Esophagus muscularis mucosa (tissue), 3 donors: Measurements from ENCODE around the gene UBN2.

ENCODE experiments used
- CTCF ChIP-seq, 3 experiments: fragments of 200-600 bp in 2 of 3; fragments of 450-650 bp in 1 of 3; sonication (generic) in 2 of 3; IDR thresholded peaks; one replicate each; pipeline ENCODE4 v1.5.1; 2017 to 2019; ENCODE audit warnings: antibody characterized with exemption in 3 of 3, mild to moderate bottlenecking in 2 of 3, moderate library complexity in 1 of 3
- POLR2A ChIP-seq: fragments of 450-650 bp; IDR thresholded peaks from one replicate; pipeline ENCODE4 v1.6.1; 2017; ENCODE audit warnings: antibody characterized with exemption, moderate library complexity, mild to moderate bottlenecking, low read depth
- POLR2AphosphoS5 ChIP-seq, 2 donors: sonication (generic); formaldehyde crosslinking; IDR thresholded peaks; one replicate each; pipeline ENCODE4 v1.6.1; 2017; ENCODE audit warnings: antibody characterized with exemption in 2 of 2

- TF ChIP-seq POLR2AphosphoS5 (IDR thresholded peaks at IDR 0.05), result no peak
- no peak for TF ChIP-seq POLR2A
- no peak for TF ChIP-seq CTCF (IDR thresholded peaks at IDR 0.05)
Measured at GRCh38 chr7:139297795-139298194, 66.8 kb downstream of the UBN2 start.
